Heart right ventricle (tissue), 16 donors: ENCODE measurements around the gene APLF. TPM values are rescaled to one million over a fixed set of nuclear protein-coding genes. Genes with fewer than 3 reads are reported as not detected.

Experiments
- ATAC-seq, 8 donors: fragments of 200-7000 bp; cut with Tn5 transposase; one replicate each; pipeline ENCODE4 v1.9.1; 2020; ENCODE audit warnings: mild to moderate bottlenecking in 8 of 8, moderate library complexity in 8 of 8, moderate number of reproducible peaks in 1 of 8
- DNase-seq, 2 donors: peaks; one replicate each; pipeline ENCODE4 v3.0.0-alpha.2; 2020
- H3K27ac ChIP-seq, 10 donors: fragments of 200-600 bp; sonication (generic) in 2 of 10; one replicate each; pipeline versions ENCODE4 v1.5.0 to v1.8.0; 2020 to 2022; ENCODE audit warnings: mild to moderate bottlenecking in 3 of 10
- H3K27me3 ChIP-seq, 7 donors: fragments of 200-600 bp; one replicate each; pipeline ENCODE4 v1.8.0; 2021 to 2022; ENCODE audit warnings: mild to moderate bottlenecking in 2 of 7
- H3K36me3 ChIP-seq, 9 donors: fragments of 200-600 bp; sonication (generic) in 1 of 9; one replicate each; pipeline versions ENCODE4 v1.5.0 to v1.8.0; 2020 to 2022; ENCODE audit warnings: mild to moderate bottlenecking in 2 of 9
- H3K4me1 ChIP-seq, 9 donors: fragments of 200-600 bp; sonication (generic) in 1 of 9; one replicate each; pipeline versions ENCODE4 v1.5.0 to v1.8.0; 2020 to 2022; ENCODE audit warnings: mild to moderate bottlenecking in 4 of 9
- H3K4me3 ChIP-seq, 10 donors: fragments of 200-600 bp; sonication (generic) in 2 of 10; one replicate each; pipeline versions ENCODE4 v1.5.0 to v1.8.0; 2020 to 2022; ENCODE audit warnings: mild to moderate bottlenecking in 7 of 10, moderate library complexity in 2 of 10
- H3K9me3 ChIP-seq, 11 donors: fragments of 200-600 bp in 10 of 11; sonication (generic) in 2 of 11; one replicate each; pipeline versions ENCODE4 v1.5.0 to v1.8.0; 2013 to 2022; ENCODE audit warnings: mild to moderate bottlenecking in 2 of 11, control low read depth in 1 of 11, moderate library complexity in 1 of 11
- CTCF ChIP-seq, 9 donors: fragments of 200-600 bp; sonication (generic) in 2 of 9; IDR thresholded peaks; one replicate each; pipeline versions ENCODE4 v1.5.0 to v1.8.0; 2021 to 2022; ENCODE audit warnings: antibody characterized with exemption in 9 of 9, mild to moderate bottlenecking in 5 of 9, moderate library complexity in 1 of 9
- WGBS, 2 donors: extraction: QIAGEN DNeasy Blood & Tissue Kit; methylation state at CpG; one replicate each; pipeline ENCODE4 v1.1.7; 2013; ENCODE audit warnings: inconsistent platforms in 1 of 2; 5-methylcytosine and 5-hydroxymethylcytosine counted together
- intact Hi-C, 10 donors: fragments of 100-400 bp; cut with DNase I; formaldehyde crosslinking; loops; one replicate each; pipeline versions ENCODE4 v1.11.1 to v1.14.2; 2022
- polyA plus RNA-seq, 2 donors: library from polyadenylated mRNA; stranded (reverse); fragments of 200-250 nt; gene quantifications; one replicate each; pipeline ENCODE4 v1.2.3, GENCODE V29; 2013
- total RNA-seq, 10 donors: library from RNA; stranded (reverse); fragmentation: NEBNext Ultra II Directional in 3 of 10; extraction: Animal tissue kit (Norgen Biotek cat#: 25700) in 3 of 10; gene quantifications; one replicate each; pipeline versions ENCODE4 v1.2.1 to v1.2.4, GENCODE V29; 2021 to 2023
- donor health status: Arrhythmogenic right ventricular cardiomyopathy.
- donor health status: ischemic (EF 13 %, LVEDD 7.1; RV severe dilation, severe dysfunction).
- donor health status: healthy with polysubstance abuse.
- donor health status: DM: no; HTN: yes; CAD: no.
- donor health status: DM: no; HTN: no; CAD: no.
- donor health status: ischemic (EF 25% LVEDD 6.9; RV normal size, moderate dysfunction).
- donor health status: ischemic (EF 25% LVEDD 5.7; RV mildly dilated, moderate dysfunction).
- donor health status: healthy.
- donor health status: DM: yes; HTN: yes; CAD: no.
- donor health status: Ischemic cardiomyopathy.
- donor health status: ischemic (EF 35%, LVEDD 5.7; RV mildly dilated, moderate dysfunction).
- donor health status: nonischemic (EF 11% LVEDD 7.7; RV severe dilation, severe dysfunction).
- donor health status: DM: yes; HTN: yes; CAD: no.
- donor health status: PGD.
- donor health status: ischemic (EF 29% LVEDD 5.4; RV normal size, mild dysfunction).
- donor health status: nonischemic (EF 23%, LVEDD 6.1; RV moderate dilation, normal function).

Gene APLF
- total and polyA plus RNA-seq, 12 donors, result 0.38 to 6.5 (median 4.9) TPM

GRCh38 chr2:68603059-68603458, 135.7 kb downstream of the APLF start:
- Histone ChIP-seq H3K4me3 (no peak overlapping the region), H3K36me3 (no peaks in the 10 kb centered on the region), H3K4me1 (no peaks in the 10 kb centered on the region), H3K9me3 (peaks cover 0 to 68% (median 17%) of the 10 kb centered on the region in 11 donors), H3K27me3 (no peaks in the 10 kb centered on the region), H3K27ac (no peak overlapping the region)
- WGBS, 2 donors, result 97% methylated on average over 1 of the region's 1 CpG
- DNase-seq, result no peak
- no peak for ATAC-seq
- no peak for TF ChIP-seq CTCF (IDR thresholded peaks at IDR 0.05)
- intact Hi-C loops, result no loop called here

- Histone ChIP-seq H3K27me3 (no peaks in the 10 kb centered on the region), H3K27ac (no peak overlapping the region), H3K36me3 (no peaks in the 10 kb centered on the region), H3K4me1 (no peaks in the 10 kb centered on the region), H3K9me3 (peaks cover 0 to 75% (median 17%) of the 10 kb centered on the region in 11 donors), H3K4me3 (no peak overlapping the region)
- WGBS, 2 donors, result 88% methylated on average over 3 of the region's 3 CpGs
- TF ChIP-seq CTCF (IDR thresholded peaks at IDR 0.05), result no peak
- intact Hi-C loops, result no loop called here
- DNase-seq, result no peak
- no peak for ATAC-seq
Observed at GRCh38 chr2:68604077-68604476, 136.7 kb downstream of the APLF start.

GRCh38 chr2:68605939-68606338, 138.6 kb downstream of the APLF start:
- intact Hi-C loops, result no loop called here
- peaks cover 0 to 73% (median 23%) of the 10 kb centered on the region in 11 donors for H3K9me3 ChIP-seq
- WGBS, 2 donors, result 91 to 97% methylated on average over 1 of the region's 1 CpG
- no peak for ATAC-seq
- no peaks in the 10 kb centered on the region for H3K27me3 ChIP-seq
- TF ChIP-seq CTCF (IDR thresholded peaks at IDR 0.05), result no peak
- H3K36me3 ChIP-seq, result no peaks in the 10 kb centered on the region
- DNase-seq, result no peak
- no peaks in the 10 kb centered on the region for H3K4me1 ChIP-seq
- no peak overlapping the region for H3K4me3 ChIP-seq
- H3K27ac ChIP-seq, result no peak overlapping the region

GRCh38 chr2:68606759-68607158, 139.4 kb downstream of the APLF start:
- no peaks in the 10 kb centered on the region for H3K36me3 ChIP-seq
- H3K27ac ChIP-seq, result no peak overlapping the region
- WGBS, 2 donors, result 88 to 92% methylated on average over 4 of the region's 4 CpGs
- no peak overlapping the region for H3K4me3 ChIP-seq
- ATAC-seq, result no peak
- H3K27me3 ChIP-seq, result no peaks in the 10 kb centered on the region
- intact Hi-C loops, result no loop called here
- peaks cover 0 to 66% (median 21%) of the 10 kb centered on the region in 11 donors for H3K9me3 ChIP-seq
- H3K4me1 ChIP-seq, result no peaks in the 10 kb centered on the region
- no peak for DNase-seq
- no peak for TF ChIP-seq CTCF (IDR thresholded peaks at IDR 0.05)
